Activated naive CD8-positive, alpha-beta T cell treated with anti-CD3 and anti-CD28 coated beads, Interleukin-2, amount 50 U/mL, for 16 hours (primary cell): ENCODE measurements around the gene TRMT10B.

Source experiments
- DNase-seq: peaks from one replicate; pipeline ENCODE4 v3.0.0-alpha.2; 2020; ENCODE audit warnings: low read depth, low spot score

TRMT10B gene

GRCh38 chr9:37753489-37754190 is at the start of gene TRMT10B:
Gene TRMT10B (plus strand): TSS chr9:37753805. CDS start chr9:37761932, 8,127 bp downstream.
- DNase-seq: peak; percentile 54

GRCh38 chr9:37705787-37706186 is 47.8 kb upstream of the TRMT10B start:
- no peak for DNase-seq

GRCh38 chr9:37706290-37706689 is 47.3 kb upstream of the TRMT10B start:
- no peak for DNase-seq

- no peak for DNase-seq
These were observed 45.9 kb upstream of the TRMT10B start for GRCh38 chr9:37707748-37708147.

- no peak for DNase-seq
These were observed 43.6 kb upstream of the TRMT10B start for GRCh38 chr9:37710046-37710445.

GRCh38 chr9:37715260-37715659 is 38.3 kb upstream of the TRMT10B start:
- no peak for DNase-seq

GRCh38 chr9:37715991-37716505 is 37.6 kb upstream of the TRMT10B start:
- no peak for DNase-seq

- no peak for DNase-seq
These were observed 34.1 kb upstream of the TRMT10B start for GRCh38 chr9:37719526-37719925.

- no peak for DNase-seq
These were observed 26.6 kb upstream of the TRMT10B start for GRCh38 chr9:37727013-37727412.

GRCh38 chr9:37729499-37729898 is 24.1 kb upstream of the TRMT10B start:
- DNase-seq: no peak

- no peak for DNase-seq
These were observed 23.3 kb upstream of the TRMT10B start for GRCh38 chr9:37730256-37730655.

GRCh38 chr9:37730839-37731238 is 22.8 kb upstream of the TRMT10B start:
- no peak for DNase-seq

GRCh38 chr9:37732086-37732741 is 21.4 kb upstream of the TRMT10B start:
- no peak for DNase-seq

- DNase-seq: no peak
These were observed 20.7 kb upstream of the TRMT10B start for GRCh38 chr9:37732952-37733351.

- DNase-seq: no peak
These were observed 14.4 kb upstream of the TRMT10B start for GRCh38 chr9:37739222-37739621.

- no peak for DNase-seq
These were observed 13.5 kb upstream of the TRMT10B start for GRCh38 chr9:37740128-37740527.

GRCh38 chr9:37740631-37741328 is 12.8 kb upstream of the TRMT10B start:
- no peak for DNase-seq

- no peak for DNase-seq
These were observed 7.6 kb upstream of the TRMT10B start for GRCh38 chr9:37745970-37746369.

- no peak for DNase-seq
These were observed 6.9 kb upstream of the TRMT10B start for GRCh38 chr9:37746448-37747270.

GRCh38 chr9:37747271-37747753 is 6.3 kb upstream of the TRMT10B start:
- DNase-seq: peak; percentile 18

GRCh38 chr9:37749129-37749528 is 4.5 kb upstream of the TRMT10B start:
- DNase-seq: no peak
